GM21360 (cell line): ENCODE data around the gene LAMTOR2.
A peak's percentile ranks its signal among the peaks of the same experiment; 100 is the strongest.

ENCODE experiments used
- ATAC-seq: cut with Tn5 transposase; IDR thresholded peaks from one replicate; pipeline ENCODE4 v1.9.1; 2021; ENCODE audit warnings: mild to moderate bottlenecking, moderate library complexity; ENCODE audit not compliant: unreplicated experiment

Gene LAMTOR2

DNA sequence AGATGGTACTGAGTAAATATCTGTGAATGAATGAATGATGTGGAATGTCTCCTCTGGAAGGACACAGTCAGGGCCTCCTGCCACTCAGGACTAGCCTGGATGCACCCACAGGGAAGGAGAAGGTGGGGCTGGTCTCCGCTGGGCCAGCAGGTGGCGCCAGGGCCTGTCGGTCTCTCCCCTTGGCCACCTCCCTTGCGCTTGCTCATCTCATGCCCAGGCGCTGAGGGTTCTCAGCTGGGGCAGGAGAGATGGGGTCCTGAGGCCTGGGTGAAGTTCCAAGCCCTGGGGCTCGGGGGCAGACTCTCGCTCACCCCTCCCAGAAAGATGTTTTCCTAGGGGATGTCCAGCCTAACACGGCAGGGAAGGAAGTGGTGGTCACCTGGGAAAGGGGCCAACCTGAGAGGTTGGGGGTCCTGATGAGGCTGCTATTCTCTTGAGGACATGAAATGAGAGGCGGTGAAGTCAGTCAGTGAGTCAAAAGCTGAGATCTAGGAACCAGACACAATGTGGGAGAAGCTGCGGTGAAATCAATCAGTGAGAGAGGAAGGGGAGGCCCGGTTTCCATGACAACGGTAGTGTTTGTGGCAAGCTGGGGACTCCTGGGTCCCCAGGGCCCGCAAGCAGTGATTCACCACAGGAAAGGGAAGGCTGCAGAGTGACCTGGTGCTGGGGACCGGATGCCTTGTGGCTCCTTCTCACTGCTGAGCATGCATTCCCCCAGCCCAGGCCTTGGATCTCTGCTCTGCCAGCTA is 42.2 kb downstream of the LAMTOR2 start:
- ATAC-seq, result peak; percentile 58

DNA sequence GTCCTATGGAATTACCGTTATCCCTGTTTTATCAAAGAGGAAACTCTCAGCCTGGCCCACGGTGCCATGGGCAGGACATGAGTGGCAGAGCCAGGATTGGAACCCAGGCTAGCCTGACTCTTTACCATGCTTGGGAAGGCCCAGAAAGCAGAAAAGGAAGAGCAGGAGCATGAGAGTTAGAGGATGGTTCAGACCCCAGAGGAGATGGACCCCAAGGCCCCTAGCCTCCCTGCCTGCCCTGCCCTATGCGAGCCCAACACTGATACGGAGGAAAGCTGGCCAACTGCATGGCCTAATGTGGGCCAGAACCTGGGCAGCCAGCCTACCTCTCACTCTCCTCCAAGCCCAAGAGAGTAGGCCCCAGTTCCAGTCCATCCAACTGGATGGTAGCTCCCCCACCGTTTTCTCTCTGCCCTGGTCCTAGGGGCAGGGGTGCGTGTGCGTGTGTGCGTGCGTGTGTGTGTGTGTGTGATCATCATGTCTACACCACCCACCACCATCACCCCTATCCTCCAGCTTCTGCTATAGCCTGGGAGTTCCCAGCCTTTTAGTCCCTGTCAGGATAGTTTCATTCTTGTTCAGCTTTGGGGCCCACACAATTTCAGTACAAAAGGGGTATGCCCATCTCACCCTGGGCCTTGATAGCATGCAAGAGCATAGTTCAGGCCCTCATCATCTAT is 43.1 kb downstream of the LAMTOR2 start:
- ATAC-seq, result no peak

DNA sequence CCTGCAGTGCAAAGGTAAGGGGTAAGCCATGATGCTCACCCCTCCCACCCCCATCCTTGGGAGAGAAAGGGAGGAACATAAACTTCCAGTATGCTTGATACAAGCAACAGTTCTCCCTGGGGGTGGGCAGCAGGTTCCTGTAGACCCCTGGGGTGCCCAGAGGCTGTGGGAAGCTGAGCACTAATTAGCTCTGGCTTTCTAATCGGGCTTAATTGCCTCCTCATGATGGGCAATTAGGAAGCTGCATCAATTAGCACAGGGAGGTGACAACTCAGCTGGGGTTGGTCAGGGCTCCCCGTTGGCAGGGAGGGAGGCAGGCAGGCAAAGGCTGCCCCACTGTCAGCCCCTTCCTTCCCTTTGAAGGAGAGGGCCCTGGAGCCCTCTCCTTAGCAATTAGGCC is 44.2 kb downstream of the LAMTOR2 start:
- no peak for ATAC-seq

DNA sequence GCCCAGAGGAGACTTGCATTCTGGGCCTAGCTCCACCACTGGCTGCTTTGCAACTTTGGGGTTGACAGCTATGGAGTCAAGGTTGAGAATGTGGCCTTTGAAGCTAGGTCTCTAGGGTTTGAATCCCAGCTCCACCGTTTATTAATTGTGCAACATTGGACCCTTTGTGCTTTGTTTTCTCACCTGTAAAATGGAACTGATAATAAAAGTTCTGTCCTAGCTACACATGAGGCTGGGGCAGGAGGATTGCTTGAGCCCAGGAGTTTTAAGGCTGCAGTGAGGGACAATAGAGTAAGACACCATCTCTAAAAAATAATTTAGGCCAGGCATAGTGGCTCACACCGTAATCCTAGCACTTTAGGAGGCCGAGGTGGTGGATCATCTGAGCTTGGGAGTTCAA is 44.7 kb downstream of the LAMTOR2 start:
- no peak for ATAC-seq

DNA sequence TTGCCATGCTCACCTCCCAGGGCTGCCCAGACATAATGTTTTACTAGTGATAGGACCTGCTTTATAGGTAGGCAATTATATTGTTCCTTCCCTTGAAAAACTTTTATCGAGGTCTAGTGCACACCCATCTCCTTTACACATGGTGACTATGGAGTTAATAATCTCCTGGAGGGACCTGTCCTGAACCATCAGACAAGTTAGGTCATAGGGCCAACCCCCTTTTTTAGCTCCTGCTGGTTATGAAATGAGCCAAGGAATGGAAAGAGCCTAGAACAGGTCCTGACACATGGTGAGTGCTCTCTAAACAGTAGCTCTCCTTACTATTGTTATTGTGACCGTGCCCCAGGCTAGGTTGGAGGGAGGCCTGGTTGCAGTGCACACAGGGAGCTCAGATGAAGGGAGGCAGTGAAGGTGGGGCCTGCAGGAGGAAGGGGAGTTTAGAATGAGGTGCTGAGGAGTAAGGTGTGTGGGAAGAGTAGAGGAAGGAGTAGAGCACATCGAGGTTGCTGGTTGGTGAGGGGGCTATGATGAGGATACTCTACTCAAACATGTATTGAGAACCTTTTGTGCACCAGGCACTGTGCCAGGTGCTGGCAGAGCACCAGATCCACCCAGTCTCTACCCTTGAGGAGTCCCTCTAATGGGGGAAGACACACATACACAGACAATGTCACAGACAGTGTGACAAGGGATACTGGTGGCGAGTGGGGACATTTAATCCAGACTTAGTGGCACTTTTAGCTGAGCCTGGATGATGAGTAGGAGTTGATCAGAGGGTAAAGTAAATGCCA is 45.8 kb downstream of the LAMTOR2 start:
- no peak for ATAC-seq

DNA sequence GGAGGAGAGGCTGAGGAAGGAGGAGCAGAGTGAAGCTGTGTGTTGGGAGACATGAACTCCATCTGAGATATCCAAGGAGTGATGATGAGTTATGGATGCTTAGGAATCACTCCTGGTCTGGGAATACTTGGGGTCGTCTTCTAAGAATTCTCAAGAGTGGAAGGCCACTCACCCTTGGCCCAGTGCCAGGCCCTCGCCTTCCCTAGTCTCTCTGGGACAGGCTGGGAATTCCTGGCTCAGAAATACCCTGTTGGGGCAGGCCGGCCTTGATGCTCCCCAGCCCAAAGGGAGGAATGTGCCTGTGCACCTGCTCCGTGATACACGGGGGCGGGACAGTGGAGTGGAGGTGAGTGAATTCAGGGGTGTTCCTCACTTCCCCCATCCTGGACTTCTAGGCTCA is 47.3 kb downstream of the LAMTOR2 start:
- ATAC-seq, result no peak

DNA sequence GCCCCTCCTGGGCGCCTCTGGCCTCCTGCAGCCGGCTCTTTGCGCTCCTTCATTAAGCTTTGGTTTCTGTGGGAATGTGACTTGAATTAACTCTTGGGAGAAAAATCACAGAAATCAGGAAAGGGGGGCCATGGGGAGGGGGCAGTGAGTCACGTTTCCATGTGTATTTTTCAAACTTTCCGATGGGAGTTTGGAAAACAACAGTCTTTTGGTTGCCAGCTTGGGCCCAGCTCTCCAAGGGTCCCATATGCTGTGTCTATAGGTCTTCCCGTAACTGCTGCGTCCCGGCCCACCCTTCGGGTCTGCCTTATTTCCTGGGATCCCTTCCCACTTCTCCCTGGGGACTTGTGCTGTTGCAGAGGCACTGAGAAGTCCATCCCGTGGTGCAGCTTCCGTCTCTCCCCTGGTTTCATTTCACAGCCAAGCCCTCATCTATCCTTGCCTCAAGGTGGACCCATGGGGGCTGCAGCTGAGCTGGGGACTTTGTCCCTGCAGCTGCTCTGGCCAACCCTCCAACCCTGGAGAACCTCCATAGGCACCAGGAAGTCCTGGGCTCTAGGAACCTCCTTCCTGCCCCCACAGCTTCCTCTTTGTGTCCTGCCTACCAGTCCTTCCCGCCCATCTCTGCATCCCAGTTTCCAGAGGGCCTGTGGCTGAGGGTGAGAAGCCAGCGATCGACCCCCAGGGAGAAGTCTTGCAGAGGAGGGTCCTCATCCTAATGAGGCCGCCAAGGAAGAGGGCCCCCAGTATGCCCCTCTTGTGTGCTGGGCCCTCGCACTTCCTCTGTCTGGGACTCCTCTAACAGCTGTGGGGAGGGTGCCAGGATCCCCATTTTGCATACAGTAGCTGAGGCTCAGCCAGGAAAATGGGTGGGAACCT is 48.3 kb downstream of the LAMTOR2 start:
- ATAC-seq, result no peak

DNA sequence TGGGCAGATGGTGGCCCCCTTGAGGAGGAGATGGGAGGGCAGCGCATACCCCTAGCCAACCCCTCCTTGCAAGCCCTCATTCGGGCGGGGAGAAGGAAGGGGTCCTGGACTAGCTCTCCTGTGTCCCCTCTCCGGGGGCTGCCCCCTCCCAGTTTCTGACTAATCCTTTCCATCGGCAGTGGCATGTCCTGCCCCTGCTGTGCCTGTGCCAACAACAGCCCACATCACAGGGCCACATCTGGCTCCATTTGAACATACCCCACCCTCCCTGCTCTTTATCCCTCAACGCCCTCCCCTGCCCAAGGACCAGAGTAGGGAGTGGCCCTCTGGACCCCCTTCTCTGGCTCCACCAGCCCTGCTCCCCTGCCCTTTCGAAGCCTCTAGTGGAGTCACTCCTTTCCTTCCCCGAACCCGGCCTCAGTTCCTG is 49.0 kb downstream of the LAMTOR2 start:
- ATAC-seq, result no peak

DNA sequence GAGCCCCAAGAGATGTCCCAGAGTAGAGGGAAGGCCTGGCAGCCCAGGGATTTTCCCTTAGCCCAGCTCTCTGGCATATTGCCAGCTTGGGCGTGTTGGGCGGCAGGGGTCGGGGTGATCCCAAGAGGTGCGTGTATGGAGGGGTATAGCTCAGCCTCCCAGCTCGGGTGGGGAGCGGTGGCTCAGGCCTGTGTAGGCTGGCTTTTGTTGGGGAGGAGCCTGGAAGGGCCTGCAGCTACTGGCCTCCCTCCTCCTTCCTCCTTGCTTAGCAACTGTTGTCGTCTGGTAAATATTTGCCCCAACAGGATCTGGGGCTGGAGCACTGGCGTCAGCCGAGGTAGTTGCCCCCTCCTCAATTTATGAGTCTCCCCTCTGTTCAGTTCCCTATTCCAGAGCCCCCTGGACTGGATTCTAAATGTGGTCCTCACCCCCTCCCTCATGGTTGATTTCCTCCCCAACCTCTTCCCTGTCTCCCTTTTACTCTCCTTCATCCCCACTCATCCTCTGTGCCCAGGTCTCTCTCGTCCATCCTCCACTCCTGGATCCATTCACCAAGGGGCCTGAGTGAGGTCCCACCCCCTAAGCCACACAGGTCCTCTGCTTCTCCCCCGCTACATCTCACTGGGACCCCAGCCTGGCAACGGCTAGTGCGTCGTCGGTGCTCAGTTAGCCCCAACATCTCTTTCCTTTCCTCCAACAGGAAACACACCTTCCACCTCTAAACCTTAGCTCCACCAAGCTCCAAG is 49.7 kb downstream of the LAMTOR2 start:
- no peak for ATAC-seq

DNA sequence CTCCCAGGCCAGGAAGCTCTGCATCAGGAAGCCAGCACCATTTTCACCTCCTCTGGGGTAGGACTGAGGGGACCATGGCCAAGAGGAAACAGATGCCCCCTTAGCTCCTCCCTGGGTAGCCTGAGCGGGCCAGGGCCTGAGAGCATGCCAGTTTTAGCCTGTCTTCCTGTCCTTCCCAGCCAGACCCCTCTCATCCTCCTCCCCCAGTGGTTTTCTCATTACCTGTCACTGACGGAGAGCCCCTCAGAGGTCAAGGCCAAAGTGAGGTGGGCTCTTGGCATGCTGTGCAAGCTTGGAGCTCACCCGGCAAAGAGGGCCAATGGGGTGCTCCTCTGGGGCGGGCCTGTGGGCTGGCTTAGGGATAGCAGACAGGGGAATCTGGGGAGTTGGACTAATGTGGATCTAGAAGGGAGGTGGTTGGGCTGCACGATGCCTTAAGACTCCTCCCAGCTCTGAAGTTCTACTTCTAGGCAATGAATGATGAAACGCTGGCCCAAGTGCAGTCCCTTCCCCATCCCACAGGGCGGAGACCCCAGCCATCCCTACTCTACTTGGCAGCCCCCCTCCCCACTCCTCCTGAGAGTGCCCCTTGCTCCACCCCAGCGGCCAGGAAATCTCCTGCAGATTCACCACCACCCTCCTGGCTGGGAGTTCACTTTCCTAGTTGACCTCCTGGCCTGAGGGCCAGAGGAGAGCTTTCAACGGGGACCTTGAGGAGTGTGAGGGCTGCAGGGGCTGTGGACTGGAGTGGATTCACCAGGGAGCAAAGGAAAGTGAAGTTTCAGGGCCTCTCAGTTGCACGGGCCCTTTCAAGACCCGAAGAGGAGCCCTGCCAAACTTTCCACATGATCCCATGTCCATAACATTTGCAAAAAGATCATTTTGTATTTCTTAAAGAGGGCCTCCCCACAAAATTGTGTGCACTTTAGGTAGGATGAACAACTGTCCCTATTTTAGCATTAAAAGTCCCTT is 50.6 kb downstream of the LAMTOR2 start:
- no peak for ATAC-seq

DNA sequence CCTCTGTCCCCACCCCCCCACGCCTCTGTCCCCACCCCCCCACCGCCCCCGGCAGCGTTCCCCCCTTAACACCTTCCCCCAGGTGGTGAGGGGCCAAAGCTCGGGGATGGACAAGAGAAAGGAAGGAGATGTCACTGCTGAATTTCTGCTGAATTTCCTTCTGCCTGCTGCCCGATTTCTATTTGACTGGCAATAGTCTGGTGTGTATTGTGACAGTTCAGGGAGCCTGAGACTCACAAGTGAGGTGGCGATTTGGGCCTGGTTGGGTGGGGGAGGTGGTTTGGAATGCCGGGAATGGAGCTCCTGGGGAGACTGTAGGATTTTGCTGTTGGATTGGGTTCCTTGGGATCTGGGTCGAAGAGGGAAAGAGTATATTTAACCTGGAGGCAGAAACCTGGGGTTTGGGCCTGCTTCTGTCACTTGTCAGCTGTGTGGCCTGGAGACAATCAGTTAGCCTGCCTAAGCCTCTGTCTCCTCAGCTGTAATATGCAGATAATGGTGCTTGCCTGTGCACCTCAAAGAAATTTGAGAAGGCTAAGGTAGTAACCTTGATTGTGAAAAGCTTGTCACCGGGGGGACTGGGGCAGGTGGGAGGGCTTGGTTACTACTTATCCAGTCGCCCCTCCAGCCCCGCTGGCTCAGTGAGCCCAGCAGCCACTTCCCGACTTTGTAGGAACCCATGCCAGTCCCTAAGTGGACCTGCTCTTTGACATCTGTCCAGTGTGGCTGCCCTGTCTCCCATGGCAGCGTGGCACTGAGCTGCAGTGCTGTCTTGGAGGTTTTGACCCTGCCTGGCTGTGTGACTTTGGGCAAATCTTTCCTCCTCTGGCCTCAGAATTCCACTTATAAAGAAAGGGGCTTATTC is 52.3 kb downstream of the LAMTOR2 start:
- no peak for ATAC-seq

DNA sequence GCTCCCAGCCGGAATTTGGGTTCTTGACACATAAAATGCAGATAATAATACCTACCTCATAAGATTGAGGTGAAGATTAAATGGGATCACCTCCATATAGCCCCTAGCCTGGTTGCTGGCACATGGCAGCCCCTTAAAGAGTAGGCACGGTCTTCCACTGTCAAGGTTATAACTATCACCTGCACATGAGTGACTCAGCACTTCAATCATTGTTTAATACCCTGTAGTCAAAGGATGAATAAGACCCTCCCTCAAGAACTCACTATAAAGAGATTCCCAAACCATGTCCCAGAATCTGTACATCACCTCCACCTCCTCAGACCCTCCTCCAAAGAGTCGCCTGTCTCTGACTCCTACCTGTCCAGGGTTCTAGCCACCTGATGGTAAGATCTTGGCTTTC is 53.5 kb downstream of the LAMTOR2 start:
- no peak for ATAC-seq
